K562 (cell line): ENCODE data around the gene HOXD4. TPM values are rescaled to one million over a fixed set of nuclear protein-coding genes. Genes with fewer than 3 reads are reported as not detected.

ENCODE experiments used
- ATAC-seq: fragments of 200-7000 bp; cut with Tn5 transposase; 3 replicates; pipeline ENCODE4 v1.9.1; 2020; ENCODE audit warnings: moderate library complexity
- BruUV-seq: library from RNA; stranded (reverse); fragments of 400-500 nt; replicated peaks from 2 replicates; lab custom pipeline; 2021; lab: Mats Ljungman, UMichigan
- CTCF ChIA-PET: fragments of 300-600 bp; formaldehyde crosslinking; extraction: SDS; loops from one replicate; lab custom pipeline; 2021; ENCODE audit warnings: low intra/inter-chr PET ratio; lab: Yijun Ruan, JAX
- POLR2A ChIA-PET: fragments of 300-600, 350-650 bp; sonication (Branson Sonifier 250); formaldehyde crosslinking; extraction: SDS; loops from one replicate; lab custom pipeline; 2021; ENCODE audit warnings: antibody characterized with exemption, inconsistent platforms; lab: Yijun Ruan, JAX
- DNase-seq, 4 experiments: peaks; one replicate each; pipeline versions ENCODE4 v3.0.0 to v3.0.0-alpha.2; 2011 to 2018; ENCODE audit warnings: low spot score in 3 of 4, mixed read lengths in 3 of 4; ENCODE audit errors: extremely low read depth in 1 of 4
- FAIRE-seq: peaks from 2 replicates; lab custom pipeline; 2011; peaks lifted over from hg19 to GRCh38; lab: Jason Lieb, UNC
- H2AFZ ChIP-seq: 2 replicates; pipeline ENCODE4 v1.6.0; 2011; ENCODE audit warnings: low read depth, low read length, control low read depth, inconsistent platforms
- H3K27ac ChIP-seq: fragments of 200-600 bp; 3 replicates; pipeline ENCODE4 v1.8.0; 2011; ENCODE audit warnings: low read depth, mild to moderate bottlenecking, control low read depth, inconsistent platforms, low read length, moderate library complexity, mixed read lengths; ENCODE audit errors: extremely low read depth
- H3K27me3 ChIP-seq, 2 experiments: fragments of 300-600 bp in 1 of 2; 2 replicates in 1 of 2; 3 replicates in 1 of 2; pipeline versions ENCODE4 v1.6.0 to v1.8.0; 2011; ENCODE audit warnings: inconsistent platforms in 2 of 2, low read length in 2 of 2, mild to moderate bottlenecking in 1 of 2, mixed read lengths in 1 of 2, moderate library complexity in 1 of 2; ENCODE audit not compliant: control insufficient read depth in 2 of 2, insufficient read depth in 2 of 2
- H3K36me3 ChIP-seq: fragments of 300-600 bp; 3 replicates; pipeline ENCODE4 v1.8.0; 2011; ENCODE audit warnings: mild to moderate bottlenecking, low read length, inconsistent platforms; ENCODE audit not compliant: control insufficient read depth, insufficient read depth
- H3K4me1 ChIP-seq, 2 experiments: fragments of 200-600 bp in 1 of 2; replicated peaks in 1 of 2; 2 replicates in 1 of 2; 3 replicates in 1 of 2; pipeline versions ENCODE4 v1.5.1 to v1.8.0; 2011; ENCODE audit warnings: inconsistent platforms in 2 of 2, low read length in 2 of 2, mild to moderate bottlenecking in 1 of 2, mixed read lengths in 1 of 2, moderate library complexity in 1 of 2; ENCODE audit not compliant: control insufficient read depth in 2 of 2, insufficient read depth in 2 of 2
- H3K4me2 ChIP-seq: 2 replicates; pipeline ENCODE4 v1.6.1; 2011; ENCODE audit warnings: low read length, control low read depth, inconsistent platforms, mixed read lengths; ENCODE audit not compliant: insufficient read depth
- H3K4me3 ChIP-seq: fragments of 200-600 bp; sonication (generic), shearing (Covaris generic); 2 replicates; pipeline ENCODE4 v1.5.1; 2016; ENCODE audit warnings: control low read depth, inconsistent platforms
- H3K79me2 ChIP-seq: fragments of 200-600 bp; 3 replicates; pipeline ENCODE4 v1.8.0; 2011; ENCODE audit warnings: low read length, inconsistent platforms; ENCODE audit not compliant: control insufficient read depth, insufficient read depth
- H3K9ac ChIP-seq, 2 experiments: 2 replicates each; pipeline versions ENCODE4 v1.6.0 to v1.6.1; 2011; ENCODE audit warnings: low read depth in 2 of 2, low read length in 2 of 2, control low read depth in 1 of 2, inconsistent platforms in 1 of 2, mild to moderate bottlenecking in 1 of 2, mixed read lengths in 1 of 2; ENCODE audit not compliant: insufficient read depth in 1 of 2
- H3K9me1 ChIP-seq: one replicate; pipeline ENCODE4 v1.6.0; 2011; ENCODE audit warnings: inconsistent platforms, mild to moderate bottlenecking, low read length, moderate library complexity; ENCODE audit not compliant: control insufficient read depth, insufficient read depth
- H3K9me3 ChIP-seq: replicated peaks from 2 replicates; pipeline ENCODE4 v1.5.1; 2011; ENCODE audit warnings: low read depth, low read length, inconsistent platforms; ENCODE audit not compliant: control insufficient read depth, insufficient read depth
- H4K20me1 ChIP-seq: replicated peaks from 2 replicates; pipeline ENCODE4 v1.6.1; 2011; ENCODE audit warnings: low read length, inconsistent platforms, mixed read lengths; ENCODE audit not compliant: control insufficient read depth, insufficient read depth
- DPF2 ChIP-seq: fragments of 450-650 bp; IDR thresholded peaks from 2 replicates; pipeline ENCODE4 v1.6.1; 2016
- EGR1 ChIP-seq: fragments of 450-650 bp; conservative IDR thresholded peaks from 2 replicates; pipeline ENCODE4 v1.6.1; 2017; ENCODE audit warnings: mild to moderate bottlenecking
- KAT2B ChIP-seq: IDR thresholded peaks from one replicate; pipeline ENCODE4 v1.6.1; 2012; ENCODE audit warnings: low read depth, mild to moderate bottlenecking, control low read depth, inconsistent platforms, low read length, moderate library complexity
- MXI1 ChIP-seq: IDR thresholded peaks from 2 replicates; pipeline ENCODE4 v1.6.1; 2011; ENCODE audit warnings: low read depth, mild to moderate bottlenecking, improper control_type of control experiment, low read length
- NKRF ChIP-seq: fragments of 450-650 bp; IDR thresholded peaks from 2 replicates; pipeline ENCODE4 v1.6.1; 2016; ENCODE audit warnings: borderline replicate concordance
- SP1 ChIP-seq: sonication (generic); formaldehyde crosslinking; IDR thresholded peaks from 2 replicates; pipeline ENCODE4 v1.8.1; 2022; ENCODE audit warnings: mild to moderate bottlenecking, missing genetic modification reagents
- ZNF212 ChIP-seq: fragments of 450-650 bp; formaldehyde crosslinking; IDR thresholded peaks from 2 replicates; pipeline ENCODE4 v1.4.0; 2020; ENCODE audit warnings: mild to moderate bottlenecking
- ZNF511 ChIP-seq: sonication (generic); formaldehyde crosslinking; IDR thresholded peaks from 2 replicates; pipeline ENCODE4 v1.8.0; 2022; ENCODE audit warnings: mild to moderate bottlenecking, missing genetic modification reagents
- WGBS: fragments of 100-300 bp; shearing (Covaris generic); methylation state at CpG from one replicate; pipeline ENCODE4 v1.1.6; 2016; ENCODE audit warnings: low coverage, mixed read lengths; ENCODE audit not compliant: insufficient coverage; ENCODE audit errors: missing lambda C conversion rate; 5-methylcytosine and 5-hydroxymethylcytosine counted together
- in situ Hi-C: fragments of 300-500 bp; cut with MboI; formaldehyde crosslinking; loops from 4 replicates; pipeline ENCODE4 v1.15.0; 2018; ENCODE audit warnings: inconsistent platforms, mixed read lengths
- intact Hi-C: fragments of 100-400 bp; cut with micrococcal nuclease; formaldehyde crosslinking; loops from 2 replicates; pipeline ENCODE4 v1.14.2; 2022
- polyA plus RNA-seq, 8 experiments: library from polyadenylated mRNA; depleted of rRNA in 4 of 8; stranded (reverse) in 5 of 8; unstranded in 3 of 8; fragments of >200 nt; fragmentation: Nextera tagmentation in 2 of 8; fragmentation: Illumina TruSeq in 1 of 8; extraction: Ambion mirVana in 2 of 8; extraction: Trizol in 1 of 8; gene quantifications; 2 replicates each; pipeline versions ENCODE4 v1.2.1 to v1.2.3, GENCODE V29; 2011 to 2014; ENCODE audit warnings: inconsistent platforms in 1 of 8, missing spikeins in 1 of 8
- total RNA-seq, 7 experiments: library from RNA; depleted of rRNA in 6 of 7; stranded (reverse); fragments of >200 nt in 6 of 7; fragmentation: Illumina TruSeq in 2 of 7; extraction: Trizol in 2 of 7; gene quantifications; 2 replicates each; pipeline versions ENCODE4 v1.2.1 to v1.2.3, GENCODE V29; 2011 to 2021; ENCODE audit warnings: low replicate concordance in 1 of 7
- TF ChIP-seq, protein P1 (sequence below): IDR thresholded peaks from 3 replicates; pipeline ENCODE4 v1.6.1; 2011; ENCODE audit warnings: borderline replicate concordance, mild to moderate bottlenecking; ENCODE audit not compliant: insufficient read length, insufficient read depth
- TF ChIP-seq, protein P2 (sequence below), 2 experiments: fragments of 250-450 bp in 1 of 2; fragments of 450-650 bp in 1 of 2; sonication (Bioruptor Pico) in 1 of 2; IDR thresholded peaks; 2 replicates each; pipeline versions ENCODE4 v1.6.1 to v1.8.0; 2016 to 2021; ENCODE audit warnings: mild to moderate bottlenecking in 2 of 2, moderate library complexity in 2 of 2, missing compliant biosample characterization in 1 of 2, missing genetic modification characterization in 1 of 2
- TF ChIP-seq, protein P3 (sequence below), 2 experiments: fragments of 450-650 bp in 1 of 2; sonication (generic) in 1 of 2; formaldehyde crosslinking; conservative IDR thresholded peaks; 2 replicates each; pipeline versions ENCODE4 v1.4.0 to v1.8.1; 2020 to 2022; ENCODE audit warnings: mild to moderate bottlenecking in 1 of 2, missing genetic modification reagents in 1 of 2

The HOXD4 gene
- total and polyA plus RNA-seq, 9 of the 15 experiments (the other 6 are each of a cell fraction or from before 2014, with no cell fraction given) = not detected

DNA sequence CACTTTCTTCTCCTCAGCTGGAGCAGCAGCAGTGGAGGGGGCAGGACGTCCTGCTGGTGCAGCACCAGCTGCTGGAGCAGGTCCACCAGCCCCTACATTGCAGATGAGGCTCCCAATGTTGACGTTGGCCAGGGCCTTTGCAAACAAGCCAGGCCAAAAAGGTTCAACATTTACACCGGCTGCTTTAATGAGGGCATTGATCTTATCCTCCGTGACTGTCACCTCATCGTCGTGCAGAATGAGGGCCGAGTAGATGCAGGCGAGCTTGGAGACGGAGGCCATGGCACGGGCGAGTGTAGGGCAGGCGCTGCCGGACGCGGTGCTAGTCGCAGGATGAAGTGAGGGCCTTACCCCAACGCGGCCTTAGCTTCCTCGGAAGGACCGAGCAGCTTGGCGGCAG lies 49.6 kb downstream of the HOXD4 start:
- Histone ChIP-seq H3K27me3 (peaks cover 2 to 9% of the 10 kb centered on the region in 2 experiments; a peak in 2 of 5 replicates), H3K9ac (no peak overlapping the region), H3K9me3 (no peaks in the 10 kb centered on the region), H3K4me3 (no peak overlapping the region), H3K27ac (no peak overlapping the region), H4K20me1 (no peaks in the 10 kb centered on the region), H3K79me2 (no peaks in the 10 kb centered on the region), H3K4me2 (no peak overlapping the region)
- DNase-seq (no peak), FAIRE-seq (no peak), ATAC-seq (0 out of 3 replicates have a peak, but pooled peaks have one; percentile 38)
- intact Hi-C loops = no loop called here
- 4% methylated on average over 21 of the region's 21 CpGs for WGBS
- CTCF ChIA-PET = no interaction called here
- TF ChIP-seq SP1 (CRISPR knock-in tag) (no peak), MXI1 (no peak), NKRF (no peak), ZNF212 (CRISPR knock-in tag) (no peak), EGR1 (no peak), KAT2B (no peak), DPF2 (no peak), ZNF511 (CRISPR knock-in tag) (no peak)
- TF ChIP-seq, protein P1, sequence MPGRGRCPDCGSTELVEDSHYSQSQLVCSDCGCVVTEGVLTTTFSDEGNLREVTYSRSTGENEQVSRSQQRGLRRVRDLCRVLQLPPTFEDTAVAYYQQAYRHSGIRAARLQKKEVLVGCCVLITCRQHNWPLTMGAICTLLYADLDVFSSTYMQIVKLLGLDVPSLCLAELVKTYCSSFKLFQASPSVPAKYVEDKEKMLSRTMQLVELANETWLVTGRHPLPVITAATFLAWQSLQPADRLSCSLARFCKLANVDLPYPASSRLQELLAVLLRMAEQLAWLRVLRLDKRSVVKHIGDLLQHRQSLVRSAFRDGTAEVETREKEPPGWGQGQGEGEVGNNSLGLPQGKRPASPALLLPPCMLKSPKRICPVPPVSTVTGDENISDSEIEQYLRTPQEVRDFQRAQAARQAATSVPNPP = no peak
- TF ChIP-seq, protein P2, sequence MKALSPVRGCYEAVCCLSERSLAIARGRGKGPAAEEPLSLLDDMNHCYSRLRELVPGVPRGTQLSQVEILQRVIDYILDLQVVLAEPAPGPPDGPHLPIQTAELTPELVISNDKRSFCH (CRISPR knock-in tag; IDR thresholded peaks at IDR 0.05) = no peak
- TF ChIP-seq, protein P2 (tag; IDR thresholded peaks at IDR 0.05) = no peak
- TF ChIP-seq, protein P3, sequence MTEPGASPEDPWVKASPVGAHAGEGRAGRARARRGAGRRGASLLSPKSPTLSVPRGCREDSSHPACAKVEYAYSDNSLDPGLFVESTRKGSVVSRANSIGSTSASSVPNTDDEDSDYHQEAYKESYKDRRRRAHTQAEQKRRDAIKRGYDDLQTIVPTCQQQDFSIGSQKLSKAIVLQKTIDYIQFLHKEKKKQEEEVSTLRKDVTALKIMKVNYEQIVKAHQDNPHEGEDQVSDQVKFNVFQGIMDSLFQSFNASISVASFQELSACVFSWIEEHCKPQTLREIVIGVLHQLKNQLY (CRISPR knock-in tag; conservative IDR thresholded peaks at IDR 0.05) = no peak
- TF ChIP-seq, all 486 proteins: peak for 0
- Histone ChIP-seq H2AFZ (no peak overlapping the region), H3K9me1 (no peaks in the 10 kb centered on the region), H3K36me3 (no peaks in the 10 kb centered on the region), H3K4me1 (peaks cover 0 to 3% of the 10 kb centered on the region in 2 experiments; a peak in 1 of 5 replicates)
- BruUV-seq = no TSS peak
- POLR2A ChIA-PET = interaction anchor here (0.6 kb wide), 2 partner anchors 843 to 1719 kb away, joined by 3 read pairs; no protein-coding TSS in a partner anchor
- in situ Hi-C loops = no loop called here
